Measurements from ENCODE around the gene FOXP1.

The FOXP1 gene

GRCh38 chr3:71243229-71243628 is 340.3 kb downstream of the FOXP1 start:
- Histone ChIP-seq H3K27me3 (ENCODE audit: insufficient read depth, low read depth, severe bottlenecking) (no peaks in the 10 kb centered on the region), H3K9me3 (ENCODE audit: severe bottlenecking) (no peaks in the 10 kb centered on the region), H3K27ac (no peak overlapping the region), H3K4me3 (ENCODE audit: low read depth, low read length) (no peak overlapping the region), H3K36me3 (no peaks in the 10 kb centered on the region)
- TF ChIP-seq CTCF (IDR thresholded peaks at IDR 0.05; ENCODE audit: low read depth, low read length) = no peak
- DNase-seq = no peak

- Histone ChIP-seq H3K9me3 (ENCODE audit: severe bottlenecking) (no peaks in the 10 kb centered on the region), H3K36me3 (no peaks in the 10 kb centered on the region), H3K27ac (no peak overlapping the region), H3K27me3 (ENCODE audit: insufficient read depth, low read depth, severe bottlenecking) (no peaks in the 10 kb centered on the region), H3K4me3 (ENCODE audit: low read depth, low read length) (no peak overlapping the region)
- no peak for TF ChIP-seq CTCF (IDR thresholded peaks at IDR 0.05; ENCODE audit: low read depth, low read length)
- no peak for DNase-seq
Observed at GRCh38 chr3:71241981-71242560, 341.5 kb downstream of the FOXP1 start.

- no peak overlapping the region for H3K27ac ChIP-seq
- no peak for DNase-seq
- H3K4me3 ChIP-seq (ENCODE audit: low read depth, low read length) = no peak overlapping the region
- H3K36me3 ChIP-seq = no peaks in the 10 kb centered on the region
- H3K9me3 ChIP-seq (ENCODE audit: severe bottlenecking) = no peaks in the 10 kb centered on the region
- TF ChIP-seq CTCF (IDR thresholded peaks at IDR 0.05; ENCODE audit: low read depth, low read length) = no peak
- no peaks in the 10 kb centered on the region for H3K27me3 ChIP-seq (ENCODE audit: insufficient read depth, low read depth, severe bottlenecking)
Observed at GRCh38 chr3:71241246-71241901, 342.2 kb downstream of the FOXP1 start.

GRCh38 chr3:71240034-71240433 is 343.5 kb downstream of the FOXP1 start:
- no peaks in the 10 kb centered on the region for H3K9me3 ChIP-seq (ENCODE audit: severe bottlenecking)
- no peaks in the 10 kb centered on the region for H3K36me3 ChIP-seq
- no peak overlapping the region for H3K4me3 ChIP-seq (ENCODE audit: low read depth, low read length)
- no peak for DNase-seq
- TF ChIP-seq CTCF (IDR thresholded peaks at IDR 0.05; ENCODE audit: low read depth, low read length) = no peak
- H3K27ac ChIP-seq = no peak overlapping the region
- H3K27me3 ChIP-seq (ENCODE audit: insufficient read depth, low read depth, severe bottlenecking) = no peaks in the 10 kb centered on the region

- H3K27me3 ChIP-seq (ENCODE audit: insufficient read depth, low read depth, severe bottlenecking) = no peaks in the 10 kb centered on the region
- TF ChIP-seq CTCF (IDR thresholded peaks at IDR 0.05; ENCODE audit: low read depth, low read length) = no peak
- H3K27ac ChIP-seq = no peak overlapping the region
- no peak for DNase-seq
- no peaks in the 10 kb centered on the region for H3K36me3 ChIP-seq
- no peak overlapping the region for H3K4me3 ChIP-seq (ENCODE audit: low read depth, low read length)
- H3K9me3 ChIP-seq (ENCODE audit: severe bottlenecking) = no peaks in the 10 kb centered on the region
Observed at GRCh38 chr3:71238355-71238757, 345.2 kb downstream of the FOXP1 start.

GRCh38 chr3:71237672-71238071 is 345.9 kb downstream of the FOXP1 start:
- no peak overlapping the region for H3K27ac ChIP-seq
- no peaks in the 10 kb centered on the region for H3K36me3 ChIP-seq
- DNase-seq = no peak
- H3K9me3 ChIP-seq (ENCODE audit: severe bottlenecking) = no peaks in the 10 kb centered on the region
- H3K27me3 ChIP-seq (ENCODE audit: insufficient read depth, low read depth, severe bottlenecking) = no peaks in the 10 kb centered on the region
- no peak for TF ChIP-seq CTCF (IDR thresholded peaks at IDR 0.05; ENCODE audit: low read depth, low read length)
- no peak overlapping the region for H3K4me3 ChIP-seq (ENCODE audit: low read depth, low read length)

All from WERI-Rb-1 (cell line).